SK-N-SH treated with all-trans-retinoic acid at 6 μM for 48 hours (cell line): ENCODE results near the gene SGPL1.

Experiments
- BACH2 ChIP-seq: fragments of 250-450 bp; sonication (Bioruptor Pico); IDR thresholded peaks from 2 replicates; pipeline ENCODE4 v1.9.0; 2021; ENCODE audit warnings: mild to moderate bottlenecking, borderline replicate concordance
- CSDC2 ChIP-seq: fragments of 250-450 bp; sonication (Bioruptor Pico); IDR thresholded peaks from 2 replicates; pipeline ENCODE4 v1.5.0; 2020; ENCODE audit warnings: mild to moderate bottlenecking, moderate library complexity
- RARB ChIP-seq: fragments of 250-450 bp; sonication (Bioruptor Pico); IDR thresholded peaks from 2 replicates; pipeline ENCODE4 v1.8.0; 2021; ENCODE audit warnings: mild to moderate bottlenecking, moderate library complexity
- ZFP3 ChIP-seq: fragments of 250-450 bp; sonication (Bioruptor Pico); IDR thresholded peaks from 2 replicates; pipeline ENCODE4 v1.5.0; 2020; ENCODE audit warnings: mild to moderate bottlenecking, moderate library complexity

DNA sequence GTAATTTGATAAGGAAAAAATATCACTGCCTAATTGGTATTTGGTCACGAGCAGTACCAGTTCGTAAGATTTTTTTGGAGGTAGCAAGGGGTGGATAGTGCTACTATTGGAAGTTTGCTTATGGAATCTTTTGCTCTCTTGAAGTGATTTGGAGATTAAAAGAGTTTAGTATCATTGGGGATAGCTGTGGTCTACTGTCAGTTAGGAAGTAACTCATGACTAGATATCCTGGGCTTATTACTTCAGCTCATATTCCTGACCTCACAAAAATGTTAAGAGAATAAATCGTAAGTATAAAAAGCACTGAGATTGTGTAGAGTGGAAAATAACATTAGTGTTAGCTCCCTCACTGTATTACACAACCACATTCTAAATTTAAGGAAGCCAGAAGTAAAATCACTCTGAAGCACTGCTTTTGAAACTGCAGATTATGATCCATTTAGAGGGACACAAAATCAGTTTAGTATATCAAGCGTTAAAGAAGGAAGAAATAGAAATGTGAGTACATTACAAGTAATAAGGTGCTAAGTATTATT is 22.6 kb downstream of the SGPL1 start:
- TF ChIP-seq BACH2 (CRISPR knock-in tag) (no peak), ZFP3 (CRISPR knock-in tag) (no peak), RARB (CRISPR knock-in tag) (no peak), CSDC2 (CRISPR knock-in tag) (no peak)
